Stomach (tissue), 9 donors: ENCODE results near the gene UPF1. TPM values are rescaled to one million over a fixed set of nuclear protein-coding genes. Genes with fewer than 3 reads are reported as not detected.

Source experiments
- DNase-seq, 2 donors: peaks; one replicate each; pipeline versions ENCODE4 v3.0.0 to v3.0.0-alpha.2; 2013 to 2019
- H3K27ac ChIP-seq, 5 donors: fragments of 200-600 bp in 4 of 5; sonication (generic) in 4 of 5; one replicate each; pipeline ENCODE4 v1.5.1; 2013 to 2019; ENCODE audit warnings: mild to moderate bottlenecking in 1 of 5, moderate library complexity in 1 of 5
- H3K27me3 ChIP-seq, 3 donors: fragments of 200-600 bp; sonication (generic); one replicate each; pipeline ENCODE4 v1.5.1; 2017 to 2019; ENCODE audit warnings: mixed run types in 1 of 3
- H3K36me3 ChIP-seq, 4 donors: fragments of 200-600 bp; sonication (generic); 1 replicate in 3 of 4; 2 replicates in 1 of 4; pipeline ENCODE4 v1.5.1; 2016 to 2019
- H3K4me1 ChIP-seq, 4 donors: fragments of 200-600 bp; sonication (generic); one replicate each; pipeline ENCODE4 v1.5.1; 2016 to 2019
- H3K4me3 ChIP-seq, 4 donors: fragments of 200-600 bp; sonication (generic) in 3 of 4; one replicate each; pipeline ENCODE4 v1.5.1; 2016 to 2019; ENCODE audit warnings: mild to moderate bottlenecking in 1 of 4
- H3K9me3 ChIP-seq, 4 donors: fragments of 200-600 bp; sonication (generic); one replicate each; pipeline ENCODE4 v1.5.1; 2016 to 2019
- CTCF ChIP-seq, 7 experiments: fragments of 450-650 bp in 4 of 7; fragments of 200-600 bp in 3 of 7; sonication (generic) in 3 of 7; IDR thresholded peaks; one replicate each; pipeline ENCODE4 v1.5.1; 2016 to 2019; ENCODE audit warnings: antibody characterized with exemption in 7 of 7, control low read depth in 2 of 7, mild to moderate bottlenecking in 1 of 7
- EP300 ChIP-seq: sonication (generic); formaldehyde crosslinking; IDR thresholded peaks from one replicate; pipeline ENCODE4 v1.6.1; 2017; ENCODE audit warnings: antibody characterized with exemption
- POLR2A ChIP-seq, 4 donors: fragments of 450-650 bp; IDR thresholded peaks; one replicate each; pipeline ENCODE4 v1.6.1; 2016; ENCODE audit warnings: antibody characterized with exemption in 4 of 4, control low read depth in 2 of 4, mild to moderate bottlenecking in 1 of 4, moderate library complexity in 1 of 4
- POLR2AphosphoS5 ChIP-seq, 3 donors: sonication (generic); formaldehyde crosslinking; IDR thresholded peaks; one replicate each; pipeline ENCODE4 v1.6.1; 2016; ENCODE audit warnings: antibody characterized with exemption in 3 of 3
- WGBS, 5 donors: extraction: QIAGEN DNeasy Blood & Tissue Kit in 3 of 5; methylation state at CpG; one replicate each; pipeline versions ENCODE4 v1.1.5 to v1.1.7; 2013 to 2018; 5-methylcytosine and 5-hydroxymethylcytosine counted together
- intact Hi-C: fragments of 100-400 bp; cut with DNase I; formaldehyde crosslinking; loops from one replicate; pipeline ENCODE4 v1.15.1; 2023; ENCODE audit warnings: low total_unique reads
- polyA plus RNA-seq, 3 donors: library from polyadenylated mRNA; stranded (reverse); fragments of 200-250 nt; gene quantifications; one replicate each; pipeline ENCODE4 v1.2.3, GENCODE V29; 2013
- total RNA-seq, 5 donors: library from RNA; depleted of rRNA; stranded (reverse); fragments of >200 nt; gene quantifications; one replicate each; pipeline versions ENCODE4 v1.1.0 to v1.2.3, GENCODE V29; 2014 to 2016
- donor health status: healthy with polysubstance abuse.
- donor health status: Bipolar disorder and iron deficiency.
- donor health status: healthy.

The UPF1 gene
- total and polyA plus RNA-seq, 8 donors, result 26.3 to 111 (median 38.7) TPM

GRCh38 chr19:18861917-18862316 lies 30.2 kb downstream of the UPF1 start:
- Histone ChIP-seq H3K4me1 (peaks cover 0 to 22% (median 10%) of the 10 kb centered on the region in 4 donors), H3K27me3 (no peaks in the 10 kb centered on the region), H3K36me3 (peaks cover 89 to 100% (median 100%) of the 10 kb centered on the region in 4 donors), H3K9me3 (no peaks in the 10 kb centered on the region), H3K4me3 (no peak overlapping the region), H3K27ac (no peak overlapping the region)
- TF ChIP-seq POLR2A (IDR thresholded peaks at IDR 0.05) (no peak), CTCF (IDR thresholded peaks at IDR 0.05) (no peak), POLR2AphosphoS5 (IDR thresholded peaks at IDR 0.05) (no peak), EP300 (no peak)
- no peak for DNase-seq
- intact Hi-C loops, result no loop called here
- 91 to 96% (median 92%) methylated on average over 9 to 12 of the region's 12 CpGs for WGBS, 5 donors

- H3K4me1 ChIP-seq, result peaks cover 0 to 29% (median 11%) of the 10 kb centered on the region in 4 donors
- intact Hi-C loops, result no loop called here
- peaks cover 0 to under 1% (median 0%) of the 10 kb centered on the region in 3 donors for H3K27me3 ChIP-seq
- H3K27ac ChIP-seq, result no peak overlapping the region
- peaks cover 87 to 100% (median 100%) of the 10 kb centered on the region in 4 donors for H3K36me3 ChIP-seq
- H3K4me3 ChIP-seq, result no peak overlapping the region
- no peaks in the 10 kb centered on the region for H3K9me3 ChIP-seq
- WGBS, 5 donors, result 84 to 90% (median 88%) methylated on average over 19 to 33 of the region's 33 CpGs
- TF ChIP-seq POLR2A (IDR thresholded peaks at IDR 0.05) (no peak), EP300 (no peak), CTCF (IDR thresholded peaks at IDR 0.05) (no peak), POLR2AphosphoS5 (IDR thresholded peaks at IDR 0.05) (no peak)
- no peak for DNase-seq
Measured at GRCh38 chr19:18862976-18863842, 31.4 kb downstream of the UPF1 start.

- DNase-seq, result no peak
- no peaks in the 10 kb centered on the region for H3K9me3 ChIP-seq
- no peak overlapping the region for H3K4me3 ChIP-seq
- H3K27me3 ChIP-seq, result peaks cover 0 to 6% (median 0%) of the 10 kb centered on the region in 3 donors
- TF ChIP-seq POLR2A (IDR thresholded peaks at IDR 0.05), result no peak
- no peak overlapping the region for H3K27ac ChIP-seq
- peaks cover 80 to 99% (median 97%) of the 10 kb centered on the region in 4 donors for H3K36me3 ChIP-seq
- intact Hi-C loops, result no loop called here
- 68 to 77% (median 70%) methylated on average over 14 to 16 of the region's 16 CpGs for WGBS, 5 donors
- H3K4me1 ChIP-seq, result peaks cover 6 to 34% (median 14%) of the 10 kb centered on the region in 4 donors
Measured at GRCh38 chr19:18863843-18864362, 32.1 kb downstream of the UPF1 start.

- TF ChIP-seq POLR2AphosphoS5 (IDR thresholded peaks at IDR 0.05) (no peak), CTCF (IDR thresholded peaks at IDR 0.05) (no peak), EP300 (no peak), POLR2A (IDR thresholded peaks at IDR 0.05) (no peak)
- 86 to 91% (median 87%) methylated on average over 17 to 27 of the region's 27 CpGs for WGBS, 5 donors
Measured at GRCh38 chr19:18865106-18865972, 33.6 kb downstream of the UPF1 start.

More at GRCh38 chr19:18865106-18865972, 33.6 kb downstream of the UPF1 start:
- no peak for DNase-seq
- no peaks in the 10 kb centered on the region for H3K9me3 ChIP-seq
- no peak overlapping the region for H3K27ac ChIP-seq
- H3K4me3 ChIP-seq, result no peak overlapping the region
- H3K27me3 ChIP-seq, result peaks cover 0 to 20% (median 13%) of the 10 kb centered on the region in 3 donors
- intact Hi-C loops, result no loop called here
- H3K4me1 ChIP-seq, result peaks cover 13 to 40% (median 22%) of the 10 kb centered on the region in 4 donors
- peaks cover 66 to 84% (median 82%) of the 10 kb centered on the region in 4 donors for H3K36me3 ChIP-seq
